ENCODE results near the gene MARK1. TPM values are rescaled to one million over a fixed set of nuclear protein-coding genes. Genes with fewer than 3 reads are reported as not detected.

Gene MARK1
- total and polyA plus RNA-seq, 2 of the 13 experiments (the other 11 are each of a cell fraction or from before 2014, with no cell fraction given): not detected

DNA sequence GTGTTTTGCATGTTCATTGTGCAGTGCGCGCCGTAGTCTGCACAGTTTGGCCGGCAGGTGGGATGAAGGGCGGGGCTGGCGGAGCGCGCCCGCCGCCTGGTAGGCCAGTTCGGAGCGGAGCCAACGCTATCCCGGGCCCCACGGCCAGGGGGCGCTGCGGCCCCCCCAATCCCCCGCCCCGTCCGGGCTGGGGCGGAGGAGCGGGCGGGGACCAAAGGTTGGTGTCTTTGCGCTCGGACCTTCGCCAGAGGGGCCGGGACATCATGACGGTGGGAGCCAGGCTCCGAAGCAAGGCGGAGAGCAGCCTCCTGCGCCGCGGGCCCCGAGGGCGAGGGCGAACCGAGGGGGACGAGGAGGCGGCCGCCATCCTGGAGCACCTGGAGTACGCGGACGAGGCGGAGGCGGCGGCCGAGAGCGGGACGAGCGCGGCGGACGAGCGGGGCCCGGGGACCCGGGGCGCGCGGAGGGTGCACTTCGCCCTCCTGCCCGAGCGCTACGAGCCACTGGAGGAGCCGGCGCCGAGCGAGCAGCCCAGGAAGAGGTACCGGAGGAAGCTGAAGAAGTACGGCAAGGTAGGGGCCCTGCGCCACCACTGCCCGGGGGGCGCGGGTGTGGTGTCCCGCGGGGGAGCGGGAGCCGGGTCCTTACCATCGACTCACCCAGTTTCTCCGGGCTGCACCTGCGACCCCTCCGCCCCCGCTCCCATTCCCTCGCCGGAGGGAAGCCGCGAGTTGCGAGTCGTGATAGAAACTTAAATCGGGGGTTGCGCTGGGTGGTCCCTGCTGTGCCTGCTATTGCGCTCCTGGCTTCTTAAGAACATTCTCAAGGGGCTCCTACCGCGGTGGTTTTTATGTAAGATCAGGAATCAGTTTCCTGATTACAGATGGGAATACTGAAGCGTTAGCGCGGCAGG lies 162.5 kb downstream of the MARK1 start, which contains the start of gene C1orf115 (continued):
- no peak for TF ChIP-seq ZNF660 (CRISPR knock-in tag; IDR thresholded peaks at IDR 0.05; ENCODE audit: borderline replicate concordance, low read depth)
- TF ChIP-seq, protein P1, sequence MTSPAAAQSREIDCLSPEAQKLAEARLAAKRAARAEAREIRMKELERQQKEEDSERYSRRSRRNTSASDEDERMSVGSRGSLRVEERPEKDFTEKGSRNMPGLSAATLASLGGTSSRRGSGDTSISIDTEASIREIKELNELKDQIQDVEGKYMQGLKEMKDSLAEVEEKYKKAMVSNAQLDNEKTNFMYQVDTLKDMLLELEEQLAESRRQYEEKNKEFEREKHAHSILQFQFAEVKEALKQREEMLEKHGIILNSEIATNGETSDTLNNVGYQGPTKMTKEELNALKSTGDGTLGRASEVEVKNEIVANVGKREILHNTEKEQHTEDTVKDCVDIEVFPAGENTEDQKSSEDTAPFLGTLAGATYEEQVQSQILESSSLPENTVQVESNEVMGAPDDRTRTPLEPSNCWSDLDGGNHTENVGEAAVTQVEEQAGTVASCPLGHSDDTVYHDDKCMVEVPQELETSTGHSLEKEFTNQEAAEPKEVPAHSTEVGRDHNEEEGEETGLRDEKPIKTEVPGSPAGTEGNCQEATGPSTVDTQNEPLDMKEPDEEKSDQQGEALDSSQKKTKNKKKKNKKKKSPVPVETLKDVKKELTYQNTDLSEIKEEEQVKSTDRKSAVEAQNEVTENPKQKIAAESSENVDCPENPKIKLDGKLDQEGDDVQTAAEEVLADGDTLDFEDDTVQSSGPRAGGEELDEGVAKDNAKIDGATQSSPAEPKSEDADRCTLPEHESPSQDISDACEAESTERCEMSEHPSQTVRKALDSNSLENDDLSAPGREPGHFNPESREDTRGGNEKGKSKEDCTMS (CRISPR knock-in tag; conservative IDR thresholded peaks at IDR 0.05): no peak
- no peak for TF ChIP-seq RAD51 (IDR thresholded peaks at IDR 0.05; ENCODE audit: borderline replicate concordance)
- TF ChIP-seq, protein P2, sequence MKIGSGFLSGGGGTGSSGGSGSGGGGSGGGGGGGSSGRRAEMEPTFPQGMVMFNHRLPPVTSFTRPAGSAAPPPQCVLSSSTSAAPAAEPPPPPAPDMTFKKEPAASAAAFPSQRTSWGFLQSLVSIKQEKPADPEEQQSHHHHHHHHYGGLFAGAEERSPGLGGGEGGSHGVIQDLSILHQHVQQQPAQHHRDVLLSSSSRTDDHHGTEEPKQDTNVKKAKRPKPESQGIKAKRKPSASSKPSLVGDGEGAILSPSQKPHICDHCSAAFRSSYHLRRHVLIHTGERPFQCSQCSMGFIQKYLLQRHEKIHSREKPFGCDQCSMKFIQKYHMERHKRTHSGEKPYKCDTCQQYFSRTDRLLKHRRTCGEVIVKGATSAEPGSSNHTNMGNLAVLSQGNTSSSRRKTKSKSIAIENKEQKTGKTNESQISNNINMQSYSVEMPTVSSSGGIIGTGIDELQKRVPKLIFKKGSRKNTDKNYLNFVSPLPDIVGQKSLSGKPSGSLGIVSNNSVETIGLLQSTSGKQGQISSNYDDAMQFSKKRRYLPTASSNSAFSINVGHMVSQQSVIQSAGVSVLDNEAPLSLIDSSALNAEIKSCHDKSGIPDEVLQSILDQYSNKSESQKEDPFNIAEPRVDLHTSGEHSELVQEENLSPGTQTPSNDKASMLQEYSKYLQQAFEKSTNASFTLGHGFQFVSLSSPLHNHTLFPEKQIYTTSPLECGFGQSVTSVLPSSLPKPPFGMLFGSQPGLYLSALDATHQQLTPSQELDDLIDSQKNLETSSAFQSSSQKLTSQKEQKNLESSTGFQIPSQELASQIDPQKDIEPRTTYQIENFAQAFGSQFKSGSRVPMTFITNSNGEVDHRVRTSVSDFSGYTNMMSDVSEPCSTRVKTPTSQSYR (CRISPR knock-in tag; IDR thresholded peaks at IDR 0.05; ENCODE audit: borderline replicate concordance): no peak
- peak; percentile 54; the same call in 1 of the 2 replicates for TF ChIP-seq MYC (CRISPR knock-in tag; IDR thresholded peaks at IDR 0.05; ENCODE audit: borderline replicate concordance)
- no peak for TF ChIP-seq JARID2 (CRISPR knock-in tag; IDR thresholded peaks at IDR 0.05; ENCODE audit: insufficient replicate concordance)
- TF ChIP-seq, protein P3, sequence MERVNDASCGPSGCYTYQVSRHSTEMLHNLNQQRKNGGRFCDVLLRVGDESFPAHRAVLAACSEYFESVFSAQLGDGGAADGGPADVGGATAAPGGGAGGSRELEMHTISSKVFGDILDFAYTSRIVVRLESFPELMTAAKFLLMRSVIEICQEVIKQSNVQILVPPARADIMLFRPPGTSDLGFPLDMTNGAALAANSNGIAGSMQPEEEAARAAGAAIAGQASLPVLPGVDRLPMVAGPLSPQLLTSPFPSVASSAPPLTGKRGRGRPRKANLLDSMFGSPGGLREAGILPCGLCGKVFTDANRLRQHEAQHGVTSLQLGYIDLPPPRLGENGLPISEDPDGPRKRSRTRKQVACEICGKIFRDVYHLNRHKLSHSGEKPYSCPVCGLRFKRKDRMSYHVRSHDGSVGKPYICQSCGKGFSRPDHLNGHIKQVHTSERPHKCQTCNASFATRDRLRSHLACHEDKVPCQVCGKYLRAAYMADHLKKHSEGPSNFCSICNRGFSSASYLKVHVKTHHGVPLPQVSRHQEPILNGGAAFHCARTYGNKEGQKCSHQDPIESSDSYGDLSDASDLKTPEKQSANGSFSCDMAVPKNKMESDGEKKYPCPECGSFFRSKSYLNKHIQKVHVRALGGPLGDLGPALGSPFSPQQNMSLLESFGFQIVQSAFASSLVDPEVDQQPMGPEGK (CRISPR knock-in tag; IDR thresholded peaks at IDR 0.05): peak; percentile 93
- TF ChIP-seq ETV5 (CRISPR knock-in tag; IDR thresholded peaks at IDR 0.05; ENCODE audit: borderline replicate concordance): peak; percentile 66; the same call in 1 of the 2 replicates
- TF ChIP-seq SP1 (IDR thresholded peaks at IDR 0.05): no peak
- peak; percentile 77; the same call in 1 of the 2 replicates for TF ChIP-seq SP1 (CRISPR knock-in tag; IDR thresholded peaks at IDR 0.05)
- TF ChIP-seq ATM (IDR thresholded peaks at IDR 0.05; ENCODE audit: borderline replicate concordance): no peak
- no peak for TF ChIP-seq ZNF572 (CRISPR knock-in tag; IDR thresholded peaks at IDR 0.05)
- no peak for TF ChIP-seq SYNCRIP (IDR thresholded peaks at IDR 0.05; ENCODE audit: insufficient read depth, low read depth, low read length)
- TF ChIP-seq CHD4 (IDR thresholded peaks at IDR 0.05; ENCODE audit: borderline replicate concordance, low read length): no peak
- TF ChIP-seq THYN1 (CRISPR knock-in tag; IDR thresholded peaks at IDR 0.05; ENCODE audit: borderline replicate concordance, low read depth): 0 out of 2 replicates have a peak, but pooled peaks have one; percentile 34
- TF ChIP-seq NBN (conservative IDR thresholded peaks at IDR 0.05): no peak
- no peak for TF ChIP-seq SRF (IDR thresholded peaks at IDR 0.05; ENCODE audit: low read depth, low read length)
- TF ChIP-seq, protein P4, sequence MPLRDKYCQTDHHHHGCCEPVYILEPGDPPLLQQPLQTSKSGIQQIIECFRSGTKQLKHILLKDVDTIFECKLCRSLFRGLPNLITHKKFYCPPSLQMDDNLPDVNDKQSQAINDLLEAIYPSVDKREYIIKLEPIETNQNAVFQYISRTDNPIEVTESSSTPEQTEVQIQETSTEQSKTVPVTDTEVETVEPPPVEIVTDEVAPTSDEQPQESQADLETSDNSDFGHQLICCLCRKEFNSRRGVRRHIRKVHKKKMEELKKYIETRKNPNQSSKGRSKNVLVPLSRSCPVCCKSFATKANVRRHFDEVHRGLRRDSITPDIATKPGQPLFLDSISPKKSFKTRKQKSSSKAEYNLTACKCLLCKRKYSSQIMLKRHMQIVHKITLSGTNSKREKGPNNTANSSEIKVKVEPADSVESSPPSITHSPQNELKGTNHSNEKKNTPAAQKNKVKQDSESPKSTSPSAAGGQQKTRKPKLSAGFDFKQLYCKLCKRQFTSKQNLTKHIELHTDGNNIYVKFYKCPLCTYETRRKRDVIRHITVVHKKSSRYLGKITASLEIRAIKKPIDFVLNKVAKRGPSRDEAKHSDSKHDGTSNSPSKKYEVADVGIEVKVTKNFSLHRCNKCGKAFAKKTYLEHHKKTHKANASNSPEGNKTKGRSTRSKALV (CRISPR knock-in tag; IDR thresholded peaks at IDR 0.05): peak; percentile 88
- TF ChIP-seq KLF16 (CRISPR knock-in tag; IDR thresholded peaks at IDR 0.05): peak in 1 of 2 experiments; percentile 92; a peak in 2 of 4 replicates
- no peak for TF ChIP-seq ELF1 (CRISPR knock-in tag; IDR thresholded peaks at IDR 0.05)
